Neural crest cell (in vitro differentiated cells): ENCODE results near the gene GPR132. TPM values are rescaled to one million over a fixed set of nuclear protein-coding genes. Genes with fewer than 3 reads are reported as not detected.
A peak's percentile ranks its signal among the peaks of the same experiment; 100 is the strongest.
"Not testable (repeated sequence)": the region's sequence is repeated elsewhere in the genome, so short reads cannot be mapped to it uniquely, and the experiment has no call there.

Experiments
- DNase-seq: peaks from one replicate; pipeline ENCODE4 v3.0.0; 2021; ENCODE audit warnings: low read depth, mixed read lengths, low spot score
- H3K27ac Mint-ChIP-seq: one replicate; pipeline ENCODE4 v1.8.0; 2021; ENCODE audit warnings: mild to moderate bottlenecking, mixed read lengths; ENCODE audit not compliant: unreplicated experiment
- H3K27me3 Mint-ChIP-seq: 2 replicates; pipeline ENCODE4 v1.8.0; 2021; ENCODE audit warnings: low read depth, mild to moderate bottlenecking, mixed read lengths
- H3K36me3 Mint-ChIP-seq: 2 replicates; pipeline ENCODE4 v1.8.0; 2021; ENCODE audit warnings: low read depth, mild to moderate bottlenecking, mixed read lengths
- H3K4me1 Mint-ChIP-seq: 2 replicates; pipeline ENCODE4 v1.8.0; 2021; ENCODE audit warnings: mixed read lengths
- H3K4me3 Mint-ChIP-seq: one replicate; pipeline ENCODE4 v1.8.0; 2021; ENCODE audit warnings: mild to moderate bottlenecking, mixed read lengths
- H3K9me3 Mint-ChIP-seq: 2 replicates; pipeline ENCODE4 v1.8.0; 2021; ENCODE audit warnings: mixed read lengths
- total RNA-seq: library from RNA; stranded (reverse); gene quantifications from 2 replicates; pipeline ENCODE4 v1.2.1, GENCODE V29; 2021
- TF ChIP-seq, protein P1 (sequence below): fragments of 200-600 bp; sonication (generic); conservative IDR thresholded peaks from 2 replicates; pipeline ENCODE4 v1.5.0; 2021; ENCODE audit warnings: antibody characterized with exemption, mild to moderate bottlenecking

GPR132 gene
- total RNA-seq, 1 donor from 2014 or later, result not detected

- Mint-ChIP-seq H3K4me3 (no peak overlapping the region), H3K4me1 (peaks cover 4% of the 10 kb centered on the region)
These were observed 19.7 kb upstream of the GPR132 start for GRCh38 chr14:105084741-105085571.

GRCh38 chr14:105083926-105084685 lies 18.9 kb upstream of the GPR132 start:
- peak overlapping the region; percentile 28 for H3K4me3 Mint-ChIP-seq
- H3K4me1 Mint-ChIP-seq, result peaks cover 4% of the 10 kb centered on the region
- peaks cover 2% of the 10 kb centered on the region for H3K36me3 Mint-ChIP-seq
- no peaks in the 10 kb centered on the region for H3K9me3 Mint-ChIP-seq
- peaks cover 44% of the 10 kb centered on the region for H3K27me3 Mint-ChIP-seq
- DNase-seq, result no peak
- TF ChIP-seq, protein P1, sequence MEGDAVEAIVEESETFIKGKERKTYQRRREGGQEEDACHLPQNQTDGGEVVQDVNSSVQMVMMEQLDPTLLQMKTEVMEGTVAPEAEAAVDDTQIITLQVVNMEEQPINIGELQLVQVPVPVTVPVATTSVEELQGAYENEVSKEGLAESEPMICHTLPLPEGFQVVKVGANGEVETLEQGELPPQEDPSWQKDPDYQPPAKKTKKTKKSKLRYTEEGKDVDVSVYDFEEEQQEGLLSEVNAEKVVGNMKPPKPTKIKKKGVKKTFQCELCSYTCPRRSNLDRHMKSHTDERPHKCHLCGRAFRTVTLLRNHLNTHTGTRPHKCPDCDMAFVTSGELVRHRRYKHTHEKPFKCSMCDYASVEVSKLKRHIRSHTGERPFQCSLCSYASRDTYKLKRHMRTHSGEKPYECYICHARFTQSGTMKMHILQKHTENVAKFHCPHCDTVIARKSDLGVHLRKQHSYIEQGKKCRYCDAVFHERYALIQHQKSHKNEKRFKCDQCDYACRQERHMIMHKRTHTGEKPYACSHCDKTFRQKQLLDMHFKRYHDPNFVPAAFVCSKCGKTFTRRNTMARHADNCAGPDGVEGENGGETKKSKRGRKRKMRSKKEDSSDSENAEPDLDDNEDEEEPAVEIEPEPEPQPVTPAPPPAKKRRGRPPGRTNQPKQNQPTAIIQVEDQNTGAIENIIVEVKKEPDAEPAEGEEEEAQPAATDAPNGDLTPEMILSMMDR, result no peak
- no peak overlapping the region for H3K27ac Mint-ChIP-seq

More at GRCh38 chr14:105084741-105085571, 19.7 kb upstream of the GPR132 start:
- DNase-seq, result no peak
- peaks cover 44% of the 10 kb centered on the region for H3K27me3 Mint-ChIP-seq
- no peak overlapping the region for H3K27ac Mint-ChIP-seq
- H3K36me3 Mint-ChIP-seq, result peaks cover 2% of the 10 kb centered on the region
- no peaks in the 10 kb centered on the region for H3K9me3 Mint-ChIP-seq
- TF ChIP-seq, protein P1, result no peak

DNA sequence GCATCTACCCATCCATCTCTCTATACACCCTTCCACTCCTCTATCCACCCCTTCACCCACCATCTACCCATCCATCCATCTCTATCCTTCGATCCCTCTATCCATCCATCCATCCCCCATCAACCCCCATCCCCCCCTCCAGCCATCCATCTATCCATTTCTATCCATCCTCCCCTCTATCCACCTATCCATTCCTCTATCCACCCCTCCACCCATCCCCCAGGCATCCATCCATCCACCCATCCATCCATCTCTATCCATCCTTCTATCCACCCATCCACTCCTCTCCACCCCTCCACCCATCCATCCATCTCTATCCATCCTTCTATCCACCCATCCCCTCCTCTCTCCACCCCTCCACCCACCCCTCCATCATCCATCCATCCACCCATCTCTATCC lies 17.5 kb upstream of the GPR132 start:
- H3K27me3 Mint-ChIP-seq, result peaks cover 35% of the 10 kb centered on the region
- H3K27ac Mint-ChIP-seq, result no peak overlapping the region
- H3K36me3 Mint-ChIP-seq, result peaks cover 2% of the 10 kb centered on the region
- no peak for DNase-seq
- TF ChIP-seq, protein P1, result no peak
- no peaks in the 10 kb centered on the region for H3K9me3 Mint-ChIP-seq
- peaks cover 1% of the 10 kb centered on the region for H3K4me1 Mint-ChIP-seq
- no peak overlapping the region for H3K4me3 Mint-ChIP-seq

- H3K4me1 Mint-ChIP-seq, H3K9me3 Mint-ChIP-seq, H3K27ac Mint-ChIP-seq, H3K4me3 Mint-ChIP-seq, DNase-seq, H3K36me3 Mint-ChIP-seq: not testable (repeated sequence)
- H3K27me3 Mint-ChIP-seq, result peaks cover 27% of the 10 kb centered on the region
These were observed 16.2 kb upstream of the GPR132 start for GRCh38 chr14:105081473-105081872.

DNA sequence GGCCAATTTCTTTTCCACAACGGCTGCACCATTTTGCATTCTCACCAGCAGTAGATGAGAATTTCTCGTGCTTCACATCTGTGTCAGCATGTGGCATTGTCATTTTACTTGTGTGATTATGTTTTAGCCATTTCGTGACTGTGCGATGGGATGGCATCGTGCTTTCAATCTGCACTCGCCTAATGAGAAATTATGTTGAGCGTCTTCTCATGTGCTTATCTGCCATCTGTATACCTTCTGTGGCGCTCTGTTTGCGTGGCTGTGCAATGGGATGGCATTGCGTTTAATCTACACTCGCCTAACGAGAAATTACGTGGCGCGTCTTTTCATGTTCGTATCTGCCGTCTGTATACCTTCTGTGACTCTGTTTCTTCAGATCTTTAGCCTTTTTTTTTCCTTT lies 14.9 kb upstream of the GPR132 start:
- H3K4me3 Mint-ChIP-seq, result no peak overlapping the region
- peaks cover 3% of the 10 kb centered on the region for H3K4me1 Mint-ChIP-seq

More for the DNA sequence above, 14.9 kb upstream of the GPR132 start:
- H3K27ac Mint-ChIP-seq, result no peak overlapping the region
- no peaks in the 10 kb centered on the region for H3K9me3 Mint-ChIP-seq
- DNase-seq, result no peak
- TF ChIP-seq, protein P1, result no peak
- peaks cover 2% of the 10 kb centered on the region for H3K36me3 Mint-ChIP-seq
- peaks cover 24% of the 10 kb centered on the region for H3K27me3 Mint-ChIP-seq
